IPS DF 6.9 (cell line): ENCODE data around the gene SUN1.
"Not testable (repeated sequence)": the region's sequence is repeated elsewhere in the genome, so short reads cannot be mapped to it uniquely, and the experiment has no call there.

ENCODE experiments used
- DNase-seq: peaks from one replicate; pipeline ENCODE4 v3.0.0-alpha.2; 2013; ENCODE audit warnings: low read depth, low spot score
- H3K27ac ChIP-seq: one replicate; pipeline ENCODE4 v1.5.1; 2013; ENCODE audit warnings: low read length, control low read depth
- H3K27me3 ChIP-seq: 2 replicates; pipeline ENCODE4 v1.6.1; 2013; ENCODE audit warnings: mild to moderate bottlenecking, low read length; ENCODE audit not compliant: control insufficient read depth, insufficient read depth
- H3K36me3 ChIP-seq: 2 replicates; pipeline ENCODE4 v1.6.1; 2013; ENCODE audit warnings: low read length; ENCODE audit not compliant: control insufficient read depth, insufficient read depth
- H3K4me1 ChIP-seq: 2 replicates; pipeline ENCODE4 v1.6.1; 2013; ENCODE audit warnings: low read length; ENCODE audit not compliant: control insufficient read depth, insufficient read depth
- H3K4me3 ChIP-seq: 2 replicates; pipeline ENCODE4 v1.5.1; 2013; ENCODE audit warnings: mild to moderate bottlenecking, low read length
- H3K9me3 ChIP-seq: 2 replicates; pipeline ENCODE4 v1.6.1; 2013; ENCODE audit warnings: low read length, inconsistent platforms; ENCODE audit not compliant: control insufficient read depth, insufficient read depth
- WGBS: extraction: QIAGEN DNeasy Blood & Tissue Kit; methylation state at CpG from one replicate; pipeline ENCODE4 v1.1.7; 2013; ENCODE audit warnings: mixed read lengths, missing lambda C conversion rate; ENCODE audit not compliant: insufficient read length, insufficient coverage; 5-methylcytosine and 5-hydroxymethylcytosine counted together

The SUN1 gene

GRCh38 chr7:906776-907157 lies 74.5 kb downstream of the SUN1 start:
- H3K9me3 ChIP-seq, result no peaks in the 10 kb centered on the region
- no peaks in the 10 kb centered on the region for H3K27me3 ChIP-seq
- peaks cover 5% of the 10 kb centered on the region for H3K4me1 ChIP-seq
- H3K4me3 ChIP-seq, result no peak overlapping the region; the same call in 1 of the 2 replicates
- H3K36me3 ChIP-seq, result no peaks in the 10 kb centered on the region
- WGBS, result no CpG with 5 or more reads among the region's 10 CpGs
- no peak overlapping the region for H3K27ac ChIP-seq
- DNase-seq, result no peak

DNA sequence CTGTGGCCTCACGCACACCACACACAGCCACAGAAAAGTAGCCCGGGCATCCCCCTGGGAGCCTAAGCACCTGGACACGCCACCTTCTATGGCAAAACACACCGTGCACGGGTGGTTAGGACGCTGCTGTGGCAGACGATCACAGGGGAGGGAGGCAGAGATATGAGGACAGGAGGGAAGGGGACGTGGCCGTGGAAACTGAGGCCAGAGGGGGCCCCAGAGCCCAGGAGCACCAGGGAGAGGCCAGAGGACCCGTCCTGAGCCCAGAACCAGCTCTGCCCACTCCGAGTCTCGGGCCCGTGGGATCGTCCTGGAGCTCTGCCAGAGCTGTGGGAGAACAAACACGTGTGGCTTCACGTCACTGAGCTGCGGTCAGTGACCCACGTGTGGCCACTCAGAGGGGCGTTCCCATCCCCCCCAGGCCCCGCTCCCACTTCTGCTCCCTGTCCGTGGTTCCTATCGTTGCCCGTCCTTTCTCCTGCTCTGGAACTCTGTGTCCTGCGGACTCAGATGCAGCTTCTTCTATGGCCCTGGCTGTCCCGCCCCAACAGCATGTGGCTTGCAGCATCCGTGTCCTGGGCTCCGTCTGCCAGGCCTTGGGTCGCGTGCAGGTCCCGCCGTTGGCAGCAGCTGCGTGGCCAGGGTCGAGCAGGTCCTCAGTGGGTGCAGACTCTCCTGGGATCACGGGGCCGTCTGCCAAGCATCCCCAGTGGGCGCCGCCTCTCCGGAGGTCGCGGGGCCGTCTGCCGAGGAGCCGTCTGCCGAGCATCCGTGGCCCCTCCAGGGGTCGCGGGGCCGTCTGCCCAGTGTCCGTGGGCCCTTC lies 75.1 kb downstream of the SUN1 start:
- no peak for DNase-seq
- Histone ChIP-seq H3K27ac (no peak overlapping the region), H3K27me3 (no peaks in the 10 kb centered on the region), H3K4me3 (no peak overlapping the region), H3K36me3 (no peaks in the 10 kb centered on the region), H3K4me1 (peaks cover 3% of the 10 kb centered on the region), H3K9me3 (no peaks in the 10 kb centered on the region)
- no CpG with 5 or more reads among the region's 49 CpGs for WGBS

- Histone ChIP-seq H3K27ac (no peak overlapping the region), H3K36me3 (no peaks in the 10 kb centered on the region), H3K4me1 (peaks cover 3% of the 10 kb centered on the region), H3K27me3 (no peaks in the 10 kb centered on the region), H3K4me3 (no peak overlapping the region), H3K9me3 (no peaks in the 10 kb centered on the region)
- no peak for DNase-seq
- WGBS, result no CpG with 5 or more reads among the region's 12 CpGs
These were observed 75.9 kb downstream of the SUN1 start for GRCh38 chr7:908159-908581.

DNA sequence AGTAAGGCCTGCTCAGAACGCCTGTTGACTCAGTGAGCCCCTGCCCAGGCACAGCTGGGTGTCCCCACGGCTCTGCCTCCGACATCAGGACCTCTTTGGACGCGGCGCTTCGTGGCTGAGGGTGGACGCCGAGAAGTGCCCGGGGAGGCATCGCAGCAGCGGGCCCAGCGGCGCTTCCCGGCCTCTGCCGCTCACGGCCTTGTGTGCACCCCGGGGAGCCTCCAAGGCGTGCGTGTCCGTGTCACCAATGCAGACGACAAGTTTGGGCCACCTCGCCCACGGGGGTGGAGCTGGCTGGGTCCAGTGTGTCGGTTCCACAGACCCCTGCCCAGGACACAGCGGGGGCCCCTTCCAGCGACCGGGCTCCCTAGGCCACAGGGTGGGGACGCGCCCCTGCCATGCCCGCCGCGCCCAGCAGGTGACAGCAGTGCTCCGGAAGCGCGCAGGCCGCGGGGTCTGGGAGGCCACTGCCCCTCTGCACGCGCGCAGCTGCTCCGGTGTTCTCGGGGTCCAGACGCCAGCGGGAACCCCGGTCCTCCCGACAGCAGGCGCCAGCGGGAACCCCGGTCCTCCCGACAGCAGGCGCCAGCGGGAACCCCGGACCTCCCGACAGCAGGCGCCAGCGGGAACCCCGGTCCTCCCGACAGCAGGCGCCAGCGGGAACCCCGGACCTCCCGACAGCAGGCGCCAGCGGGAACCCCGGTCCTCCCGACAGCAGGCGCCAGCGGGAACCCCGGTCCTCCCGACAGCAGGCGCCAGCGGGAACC lies 76.5 kb downstream of the SUN1 start:
- not testable (repeated sequence) for H3K36me3 ChIP-seq, H3K4me1 ChIP-seq, H3K9me3 ChIP-seq, H3K27me3 ChIP-seq, DNase-seq, H3K27ac ChIP-seq
- no CpG with 5 or more reads among the region's 73 CpGs for WGBS
- peak overlapping the region; percentile 11; the same call in 1 of the 2 replicates for H3K4me3 ChIP-seq

GRCh38 chr7:909358-910329 lies 77.4 kb downstream of the SUN1 start:
- H3K36me3 ChIP-seq, result no peaks in the 10 kb centered on the region
- no peaks in the 10 kb centered on the region for H3K9me3 ChIP-seq
- DNase-seq, result no peak
- H3K4me1 ChIP-seq, result peaks cover 3% of the 10 kb centered on the region
- no peaks in the 10 kb centered on the region for H3K27me3 ChIP-seq
- WGBS, result no CpG with 5 or more reads among the region's 58 CpGs
- H3K27ac ChIP-seq, result no peak overlapping the region
- peak overlapping the region; percentile 6; the same call in 1 of the 2 replicates for H3K4me3 ChIP-seq

DNA sequence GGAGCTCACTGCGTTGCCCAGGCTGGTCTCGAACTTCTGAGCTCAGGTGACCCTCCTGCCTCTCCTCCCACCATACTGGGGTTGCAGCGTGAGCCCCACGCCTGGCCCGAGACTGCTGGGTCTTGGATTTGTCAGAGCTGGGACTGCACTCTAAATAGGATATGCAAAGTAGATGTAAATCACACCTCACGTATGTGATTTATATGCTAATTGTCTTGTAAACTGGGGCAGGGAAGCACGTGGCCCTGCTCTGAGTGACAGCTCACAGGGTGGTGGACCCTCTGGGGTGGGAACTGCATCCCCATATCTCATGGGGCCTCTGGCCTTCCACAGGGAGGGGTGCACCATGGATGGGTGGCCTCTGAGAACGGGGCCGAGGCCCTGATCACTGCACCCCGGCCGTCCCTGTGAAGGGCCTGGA lies 78.2 kb downstream of the SUN1 start:
- WGBS, result no CpG with 5 or more reads among the region's 11 CpGs
- peaks cover 3% of the 10 kb centered on the region for H3K4me1 ChIP-seq
- DNase-seq, result no peak
- no peaks in the 10 kb centered on the region for H3K36me3 ChIP-seq
- no peaks in the 10 kb centered on the region for H3K9me3 ChIP-seq
- H3K4me3 ChIP-seq, result no peak overlapping the region
- H3K27me3 ChIP-seq, result no peaks in the 10 kb centered on the region
- no peak overlapping the region for H3K27ac ChIP-seq

GRCh38 chr7:910931-911431 lies 78.7 kb downstream of the SUN1 start:
- Histone ChIP-seq H3K4me3 (no peak overlapping the region), H3K36me3 (no peaks in the 10 kb centered on the region), H3K27me3 (no peaks in the 10 kb centered on the region), H3K27ac (no peak overlapping the region), H3K4me1 (peaks cover 3% of the 10 kb centered on the region), H3K9me3 (no peaks in the 10 kb centered on the region)
- WGBS, result no CpG with 5 or more reads among the region's 19 CpGs
- no peak for DNase-seq

DNA sequence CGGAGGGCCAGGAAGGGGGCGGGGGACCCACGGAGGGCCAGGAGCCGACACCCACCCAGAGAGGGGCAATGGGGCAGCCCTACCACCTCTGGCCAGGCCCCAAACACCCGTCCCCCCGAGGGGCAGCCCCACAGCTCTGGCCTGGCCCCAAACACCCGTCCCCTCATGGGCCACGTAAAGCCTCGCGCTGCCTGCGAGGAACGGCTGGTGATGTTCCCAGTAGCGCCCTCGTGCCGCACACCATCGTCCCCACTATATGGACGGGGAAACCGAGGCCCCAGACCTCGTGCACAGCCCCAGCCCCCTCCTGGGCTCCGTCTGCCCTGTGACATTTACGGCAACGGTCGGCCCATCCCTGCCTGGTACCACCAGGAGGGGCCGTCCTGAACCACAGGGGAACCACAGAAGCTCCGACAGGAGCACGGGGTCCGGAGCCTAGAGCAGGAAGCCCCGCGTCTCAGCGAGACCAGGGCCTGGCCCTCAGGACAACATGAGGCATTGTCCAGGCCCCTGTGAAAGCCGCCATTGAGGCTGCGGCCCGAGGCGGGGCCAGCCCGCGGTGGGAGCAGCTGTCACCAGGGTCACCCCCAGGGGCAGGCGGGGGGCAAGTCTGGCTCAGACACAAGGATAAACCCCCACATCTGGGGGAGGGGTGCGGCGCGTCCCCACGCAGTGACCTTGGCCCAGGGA lies 79.7 kb downstream of the SUN1 start:
- H3K4me3 ChIP-seq, result no peak overlapping the region
- no peaks in the 10 kb centered on the region for H3K9me3 ChIP-seq
- H3K4me1 ChIP-seq, result peaks cover 3% of the 10 kb centered on the region
- no peak for DNase-seq
- H3K27me3 ChIP-seq, result no peaks in the 10 kb centered on the region
- no CpG with 5 or more reads among the region's 41 CpGs for WGBS
- H3K36me3 ChIP-seq, result no peaks in the 10 kb centered on the region
- H3K27ac ChIP-seq, result no peak overlapping the region

GRCh38 chr7:913736-914520 lies 81.7 kb downstream of the SUN1 start:
- DNase-seq, result no peak
- H3K27ac ChIP-seq, result no peak overlapping the region
- no peaks in the 10 kb centered on the region for H3K27me3 ChIP-seq

More at GRCh38 chr7:913736-914520, 81.7 kb downstream of the SUN1 start:
- no peaks in the 10 kb centered on the region for H3K9me3 ChIP-seq
- H3K4me3 ChIP-seq, result no peak overlapping the region
- H3K36me3 ChIP-seq, result no peaks in the 10 kb centered on the region
- no peaks in the 10 kb centered on the region; the same call in 1 of the 2 replicates for H3K4me1 ChIP-seq
- WGBS, result no CpG with 5 or more reads among the region's 31 CpGs
